Activated CD4-positive, alpha-beta T cell treated with anti-CD3 and anti-CD28 coated beads, Interleukin-2, amount 10 ng/mL, durations not matched to agents 7 days and 5 days (primary cell): ENCODE measurements around the gene PAPPA. TPM values are rescaled to one million over a fixed set of nuclear protein-coding genes. Genes with fewer than 3 reads are reported as not detected.

Source experiments
- CTCF ChIA-PET: fragments of 350-600 bp; sonication (Branson Sonifier 250); formaldehyde crosslinking; loops from one replicate; lab custom pipeline; 2021; ENCODE audit warnings: antibody characterized with exemption; lab: Charles Lee
- POLR2A ChIA-PET: fragments of 350-600 bp; sonication (Branson Sonifier 250); formaldehyde crosslinking; loops from one replicate; lab custom pipeline; 2021; ENCODE audit warnings: antibody characterized with exemption; lab: Charles Lee
- DNase-seq: peaks from one replicate; pipeline ENCODE4 v3.0.0-alpha.2; 2020
- H3K27ac Mint-ChIP-seq: one replicate; pipeline ENCODE4 v1.8.0; 2021; ENCODE audit warnings: mild to moderate bottlenecking, moderate library complexity, mixed read lengths
- H3K27me3 Mint-ChIP-seq: one replicate; pipeline ENCODE4 v1.8.0; 2021; ENCODE audit warnings: mixed read lengths
- H3K36me3 Mint-ChIP-seq: one replicate; pipeline ENCODE4 v1.8.0; 2021; ENCODE audit warnings: low read depth, mixed read lengths
- H3K4me1 Mint-ChIP-seq: one replicate; pipeline ENCODE4 v1.8.0; 2021; ENCODE audit warnings: mixed read lengths
- H3K4me3 Mint-ChIP-seq: one replicate; pipeline ENCODE4 v1.8.0; 2021; ENCODE audit warnings: mild to moderate bottlenecking, moderate library complexity, mixed read lengths
- H3K9me3 Mint-ChIP-seq: one replicate; pipeline ENCODE4 v1.8.0; 2021; ENCODE audit warnings: mixed read lengths
- total RNA-seq, 2 experiments: library from RNA; stranded (reverse); gene quantifications; one replicate each; pipeline ENCODE4 v1.2.3, GENCODE V29; 2021

Gene PAPPA
- total RNA-seq, 2 experiments from 2014 or later: not detected

DNA sequence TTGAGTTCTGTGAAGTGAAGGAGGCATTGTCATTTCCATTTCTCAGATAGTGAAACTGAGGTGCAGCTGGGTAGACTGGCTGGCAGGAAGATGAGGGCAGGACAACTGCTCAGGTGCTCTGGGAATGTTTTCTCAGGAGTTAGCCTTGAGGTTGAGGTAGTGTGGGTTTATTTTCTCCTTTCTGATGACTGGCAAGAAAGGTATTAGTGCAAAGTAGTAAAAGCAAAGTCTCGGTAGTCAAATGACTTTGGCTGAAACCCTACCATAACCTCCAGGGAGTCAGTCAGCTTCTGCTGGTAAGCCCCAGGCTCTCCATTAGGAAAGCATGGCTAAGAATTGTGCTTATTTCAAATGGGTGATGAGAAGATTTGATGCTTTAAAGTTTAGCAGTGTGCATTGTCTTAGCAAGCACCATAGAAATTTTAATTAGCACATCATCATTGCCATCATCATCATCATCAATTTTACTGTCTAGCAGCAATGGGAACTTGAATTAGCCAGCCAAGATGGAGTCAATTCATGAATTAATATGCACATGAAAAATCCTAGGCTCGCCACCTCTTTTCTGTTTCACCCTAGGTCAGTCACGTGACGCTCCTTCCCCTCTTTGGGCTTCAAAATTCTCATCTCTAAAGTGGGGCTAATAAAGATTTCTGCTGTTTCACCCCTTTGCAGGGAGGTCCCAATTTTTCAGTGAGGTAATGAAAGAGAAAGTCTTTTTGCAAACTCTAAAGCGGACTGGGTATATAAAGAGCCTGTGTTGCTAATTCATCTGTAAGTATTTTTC, 10.7 kb upstream of the PAPPA start:
- H3K4me3 Mint-ChIP-seq: no peak overlapping the region
- CTCF ChIA-PET: no interaction called here

DNA sequence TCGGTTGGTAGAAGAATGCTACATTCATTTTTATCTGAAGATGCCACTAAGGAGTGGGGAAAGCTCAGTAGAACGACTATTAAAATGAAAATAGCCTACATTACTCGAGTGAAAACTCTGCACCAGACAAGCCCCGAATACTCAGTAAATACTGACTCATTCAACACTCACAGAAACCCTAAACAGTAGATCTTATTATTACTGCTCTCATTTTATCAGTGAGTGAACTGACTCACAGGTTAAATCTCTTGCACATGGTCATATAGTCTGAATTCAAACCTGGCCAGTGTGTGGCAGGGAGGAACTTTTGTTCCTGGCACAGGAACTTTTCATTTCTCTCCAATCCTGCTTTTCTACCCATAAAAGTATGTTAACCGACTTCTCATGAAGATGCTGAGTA, 9.6 kb upstream of the PAPPA start:
- ChIA-PET POLR2A (no interaction called here), CTCF (no interaction called here)
- no peaks in the 10 kb centered on the region for H3K9me3 Mint-ChIP-seq
- no peak overlapping the region for H3K4me3 Mint-ChIP-seq
- no peaks in the 10 kb centered on the region for H3K36me3 Mint-ChIP-seq
- no peaks in the 10 kb centered on the region for H3K4me1 Mint-ChIP-seq
- no peak for DNase-seq
- no peaks in the 10 kb centered on the region for H3K27me3 Mint-ChIP-seq
- H3K27ac Mint-ChIP-seq: no peak overlapping the region

More for the DNA sequence above, 10.7 kb upstream of the PAPPA start:
- POLR2A ChIA-PET: no interaction called here
- Mint-ChIP-seq H3K4me1 (no peaks in the 10 kb centered on the region), H3K36me3 (no peaks in the 10 kb centered on the region), H3K27me3 (no peaks in the 10 kb centered on the region), H3K9me3 (no peaks in the 10 kb centered on the region), H3K27ac (no peak overlapping the region)
- no peak for DNase-seq

DNA sequence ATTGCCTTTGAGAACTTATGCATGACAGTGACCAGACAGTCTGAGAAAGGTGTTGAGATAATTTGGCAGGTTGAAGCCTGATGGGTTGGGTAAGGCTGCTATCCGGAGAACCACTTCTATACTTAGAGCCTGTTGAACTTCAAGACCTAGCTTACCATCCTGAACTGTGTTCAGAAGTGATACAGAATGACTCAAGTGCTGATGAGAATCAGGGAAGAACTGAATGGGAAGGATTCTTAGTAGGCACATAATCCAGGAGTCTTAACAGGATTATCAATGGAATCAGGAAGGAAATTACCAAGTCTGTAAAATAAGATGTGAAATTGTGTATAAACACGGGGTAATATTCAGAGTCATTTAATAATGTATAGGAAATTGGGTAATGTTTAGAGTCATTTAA, 9.0 kb upstream of the PAPPA start:
- H3K27ac Mint-ChIP-seq: no peak overlapping the region
- CTCF ChIA-PET: no interaction called here
- no peaks in the 10 kb centered on the region for H3K4me1 Mint-ChIP-seq
- H3K4me3 Mint-ChIP-seq: no peak overlapping the region
- POLR2A ChIA-PET: no interaction called here
- no peaks in the 10 kb centered on the region for H3K36me3 Mint-ChIP-seq
- no peak for DNase-seq
- no peaks in the 10 kb centered on the region for H3K27me3 Mint-ChIP-seq
- H3K9me3 Mint-ChIP-seq: no peaks in the 10 kb centered on the region

DNA sequence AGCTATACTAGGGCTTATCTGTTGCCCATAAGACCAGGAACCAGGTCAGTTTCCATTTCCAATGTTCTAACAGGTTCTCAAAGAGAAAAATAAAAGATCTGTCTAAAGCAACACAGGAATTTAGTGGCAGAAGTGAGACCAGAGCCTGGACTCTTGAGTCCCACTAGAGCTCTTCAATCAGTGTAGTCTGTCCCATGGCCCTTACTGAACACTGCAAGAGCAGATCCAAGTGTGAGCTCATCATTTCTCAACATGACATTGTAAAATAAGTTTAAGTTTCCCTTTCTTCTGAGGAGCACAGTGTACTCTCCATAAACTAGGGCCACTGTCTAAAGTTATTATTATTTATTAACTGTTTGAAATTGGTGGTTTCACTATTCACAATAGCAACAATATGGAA, 8.6 kb upstream of the PAPPA start:
- no peaks in the 10 kb centered on the region for H3K4me1 Mint-ChIP-seq
- CTCF ChIA-PET: no interaction called here
- POLR2A ChIA-PET: no interaction called here
- H3K4me3 Mint-ChIP-seq: no peak overlapping the region
- H3K27me3 Mint-ChIP-seq: no peaks in the 10 kb centered on the region
- no peak for DNase-seq
- no peaks in the 10 kb centered on the region for H3K9me3 Mint-ChIP-seq
- H3K36me3 Mint-ChIP-seq: no peaks in the 10 kb centered on the region
- H3K27ac Mint-ChIP-seq: no peak overlapping the region

DNA sequence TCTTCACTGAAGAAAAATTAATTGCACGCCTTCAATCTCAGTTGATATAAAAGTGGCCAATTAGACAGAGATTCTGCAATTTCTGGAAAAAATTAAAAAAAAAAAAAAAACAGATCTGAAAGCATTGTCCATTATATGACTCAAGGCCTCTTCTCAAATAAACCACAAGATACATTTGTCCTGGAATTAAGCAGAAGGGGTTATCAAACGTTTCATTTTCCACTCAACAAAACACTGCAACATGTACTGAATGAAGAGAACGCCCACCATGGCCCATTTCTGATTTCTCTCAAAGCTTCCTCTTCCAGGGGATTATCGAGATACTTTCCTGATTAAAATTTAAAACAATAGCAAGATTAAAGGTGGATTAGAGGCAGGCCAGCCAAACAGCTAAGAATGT, 5.8 kb upstream of the PAPPA start:
- Mint-ChIP-seq H3K27ac (no peak overlapping the region), H3K4me1 (no peaks in the 10 kb centered on the region), H3K9me3 (no peaks in the 10 kb centered on the region), H3K27me3 (peaks cover 22% of the 10 kb centered on the region), H3K4me3 (no peak overlapping the region), H3K36me3 (no peaks in the 10 kb centered on the region)
- CTCF ChIA-PET: no interaction called here
- POLR2A ChIA-PET: no interaction called here
- DNase-seq: no peak

DNA sequence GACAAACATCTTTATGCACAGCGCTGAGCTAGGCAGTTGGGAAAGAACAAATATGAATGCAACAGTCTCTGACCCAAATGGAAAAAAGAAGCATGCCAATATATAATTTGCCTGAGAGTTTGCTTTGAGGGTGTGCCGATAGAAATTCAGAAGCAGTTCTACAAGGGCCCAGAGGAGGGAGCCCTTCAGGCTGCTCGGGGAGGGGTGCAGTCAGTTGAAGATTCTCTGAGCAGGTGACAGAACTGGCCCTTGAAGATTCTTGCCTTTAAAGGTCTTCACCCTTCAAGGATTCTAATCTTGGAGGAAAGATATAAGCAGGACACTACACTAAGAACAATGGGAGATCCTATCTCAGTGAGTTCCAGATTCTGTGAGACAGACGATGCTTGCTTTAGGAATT, 3.7 kb upstream of the PAPPA start:
- no peaks in the 10 kb centered on the region for H3K9me3 Mint-ChIP-seq
- peaks cover 3% of the 10 kb centered on the region for H3K4me1 Mint-ChIP-seq
- ChIA-PET CTCF (no interaction called here), POLR2A (no interaction called here)
- peaks cover 36% of the 10 kb centered on the region for H3K27me3 Mint-ChIP-seq
- no peak overlapping the region for H3K4me3 Mint-ChIP-seq
- H3K27ac Mint-ChIP-seq: no peak overlapping the region
- H3K36me3 Mint-ChIP-seq: no peaks in the 10 kb centered on the region
- no peak for DNase-seq

DNA sequence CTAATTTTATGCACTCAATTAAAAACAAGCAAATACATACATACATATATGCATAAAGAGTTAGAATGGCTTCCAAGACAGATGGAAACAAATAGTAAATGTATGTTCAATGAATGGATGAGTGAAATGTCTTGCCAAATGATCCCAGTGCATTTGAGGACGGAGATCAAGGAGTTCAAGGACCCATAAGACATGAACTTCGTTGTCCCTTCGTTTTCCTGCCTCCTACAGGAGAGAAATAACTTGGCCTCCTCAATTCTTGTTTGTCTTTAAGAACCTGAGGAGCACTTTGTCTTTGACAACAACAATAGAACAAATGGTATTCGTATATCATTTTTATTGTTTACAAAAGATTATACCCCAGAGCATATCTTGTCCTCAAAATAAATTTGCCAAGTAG, 2.4 kb upstream of the PAPPA start:
- H3K4me1 Mint-ChIP-seq: peaks cover 3% of the 10 kb centered on the region
- ChIA-PET POLR2A (no interaction called here), CTCF (no interaction called here)
- no peak overlapping the region for H3K4me3 Mint-ChIP-seq
- no peak for DNase-seq
- no peaks in the 10 kb centered on the region for H3K9me3 Mint-ChIP-seq
- H3K27me3 Mint-ChIP-seq: peaks cover 50% of the 10 kb centered on the region
- no peak overlapping the region for H3K27ac Mint-ChIP-seq
- no peaks in the 10 kb centered on the region for H3K36me3 Mint-ChIP-seq

DNA sequence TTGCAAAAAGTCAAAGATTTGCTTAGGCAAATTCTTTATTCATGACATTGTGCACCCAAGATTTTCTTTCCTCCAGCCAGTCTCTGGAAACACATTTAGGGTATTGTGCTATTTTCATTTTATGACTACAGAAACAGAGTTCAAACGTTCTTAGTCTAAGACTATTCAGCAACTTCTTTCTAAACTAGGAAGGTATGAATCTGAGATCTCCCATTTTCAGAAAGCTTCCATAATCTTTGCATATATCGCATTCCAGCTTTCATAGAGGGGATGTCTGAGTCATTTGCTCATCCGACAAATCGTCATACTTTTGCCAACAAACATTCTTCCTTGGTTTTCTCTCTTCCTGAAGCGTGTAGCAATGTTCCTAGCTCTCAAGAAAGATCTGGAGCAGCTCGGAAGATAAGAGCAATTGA, 1.6 kb upstream of the PAPPA start:
- Mint-ChIP-seq H3K9me3 (no peaks in the 10 kb centered on the region), H3K27me3 (peaks cover 58% of the 10 kb centered on the region), H3K36me3 (no peaks in the 10 kb centered on the region), H3K4me3 (no peak overlapping the region), H3K4me1 (peaks cover 3% of the 10 kb centered on the region), H3K27ac (no peak overlapping the region)
- ChIA-PET POLR2A (no interaction called here), CTCF (no interaction called here)
- DNase-seq: no peak

DNA sequence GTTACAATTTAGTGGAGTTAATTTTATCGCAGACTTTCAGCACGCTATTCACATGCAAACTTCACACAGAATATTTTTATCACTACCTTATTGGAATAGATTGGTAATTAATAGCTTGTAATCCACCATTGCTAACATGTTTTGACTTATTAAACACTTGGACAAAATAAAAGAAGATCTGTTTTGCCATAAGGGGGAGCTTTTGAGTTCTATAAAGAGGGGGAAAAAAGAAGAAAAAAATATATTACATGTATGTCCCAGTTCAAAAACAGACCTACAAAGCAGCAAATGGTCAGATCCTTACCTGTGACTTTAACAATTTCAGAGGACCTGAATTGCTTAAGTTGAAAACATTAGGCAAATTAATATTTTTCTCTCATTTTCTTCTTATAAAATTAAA, 1.2 kb upstream of the PAPPA start:
- Mint-ChIP-seq H3K9me3 (no peaks in the 10 kb centered on the region), H3K36me3 (no peaks in the 10 kb centered on the region), H3K4me3 (no peak overlapping the region), H3K4me1 (peaks cover 3% of the 10 kb centered on the region), H3K27me3 (peaks cover 61% of the 10 kb centered on the region), H3K27ac (no peak overlapping the region)
- no peak for DNase-seq
- ChIA-PET CTCF (no interaction called here), POLR2A (no interaction called here)

DNA sequence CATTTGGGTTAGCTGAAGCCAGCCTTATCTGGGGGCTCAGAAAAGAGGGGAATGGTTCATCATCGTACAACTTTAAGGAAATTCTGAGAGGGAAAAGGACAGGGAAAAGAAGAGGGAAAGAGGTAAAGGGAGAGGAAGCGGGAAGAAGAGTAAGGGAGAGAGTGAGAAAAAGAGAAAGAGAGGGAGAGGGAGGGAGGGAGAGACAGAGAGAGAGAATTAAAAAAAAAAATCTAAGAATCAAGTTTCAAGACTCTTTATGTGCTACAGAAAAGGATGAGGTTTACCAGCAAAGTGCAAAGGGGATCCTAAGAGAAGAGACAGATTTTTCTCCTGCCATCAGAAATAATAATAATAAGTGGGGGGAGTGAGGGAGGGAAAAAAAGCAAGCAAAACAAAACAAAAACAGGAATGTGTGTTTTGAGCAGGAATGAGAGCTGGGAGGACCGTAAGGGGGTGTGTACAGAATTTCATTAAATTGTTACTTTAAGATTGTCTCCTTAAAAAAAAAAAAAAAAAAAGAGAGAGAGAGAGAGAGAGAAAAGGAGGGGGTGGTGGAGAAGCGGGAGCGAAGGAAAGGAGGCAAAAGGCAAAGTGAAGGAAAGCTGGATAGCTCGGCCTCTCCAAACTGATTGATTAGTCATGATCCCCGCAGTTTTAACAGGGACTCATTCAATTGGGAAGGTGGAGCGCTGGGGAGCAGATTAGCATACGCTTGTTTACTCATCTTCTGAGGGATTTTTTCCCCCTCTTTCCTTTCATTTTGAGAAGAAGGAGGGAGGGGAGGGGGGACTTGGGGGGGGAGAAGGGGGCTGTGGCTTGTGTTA, 438 bp upstream of the PAPPA start:
- Mint-ChIP-seq H3K4me3 (no peak overlapping the region), H3K36me3 (no peaks in the 10 kb centered on the region), H3K9me3 (no peaks in the 10 kb centered on the region), H3K4me1 (peaks cover 3% of the 10 kb centered on the region), H3K27me3 (peaks cover 69% of the 10 kb centered on the region), H3K27ac (no peak overlapping the region)
- DNase-seq: no peak
- ChIA-PET CTCF (no interaction called here), POLR2A (no interaction called here)

DNA sequence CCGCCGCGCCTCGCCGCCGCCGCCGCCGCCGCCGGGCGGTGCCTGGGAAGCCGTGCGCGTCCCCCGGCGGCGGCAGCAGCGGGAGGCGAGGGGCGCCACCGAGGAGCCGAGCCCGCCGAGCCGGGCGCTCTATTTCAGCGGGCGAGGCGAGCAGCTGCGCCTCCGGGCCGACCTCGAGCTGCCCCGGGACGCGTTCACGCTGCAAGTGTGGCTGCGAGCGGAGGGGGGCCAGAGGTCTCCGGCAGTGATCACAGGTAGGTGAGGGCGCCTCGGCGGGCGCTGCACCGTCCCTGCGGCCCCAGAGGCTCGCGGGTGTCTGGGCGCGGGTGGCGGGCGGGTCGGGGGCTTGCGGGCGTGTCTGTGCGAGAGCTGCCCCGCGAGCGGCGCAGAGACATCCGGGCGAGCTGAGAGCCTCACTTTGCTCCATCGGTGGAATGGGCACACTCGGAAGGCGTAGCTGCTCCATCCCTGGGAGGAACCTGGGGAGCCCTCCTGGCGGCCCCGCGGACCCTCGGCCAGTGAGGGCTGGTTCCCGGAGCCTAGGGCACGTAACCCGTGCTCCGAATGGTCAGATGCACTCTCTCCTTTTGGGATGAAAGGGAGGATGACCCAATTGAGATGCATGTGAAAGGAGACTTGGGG, 864 bp downstream of the PAPPA start:
- CTCF ChIA-PET: no interaction called here
- no peak for DNase-seq
- H3K4me1 Mint-ChIP-seq: peaks cover 3% of the 10 kb centered on the region
- H3K9me3 Mint-ChIP-seq: no peaks in the 10 kb centered on the region
- H3K27ac Mint-ChIP-seq: peak overlapping the region; percentile 46
- no peaks in the 10 kb centered on the region for H3K36me3 Mint-ChIP-seq
- peaks cover 78% of the 10 kb centered on the region for H3K27me3 Mint-ChIP-seq
- no peak overlapping the region for H3K4me3 Mint-ChIP-seq
- POLR2A ChIA-PET: no interaction called here

DNA sequence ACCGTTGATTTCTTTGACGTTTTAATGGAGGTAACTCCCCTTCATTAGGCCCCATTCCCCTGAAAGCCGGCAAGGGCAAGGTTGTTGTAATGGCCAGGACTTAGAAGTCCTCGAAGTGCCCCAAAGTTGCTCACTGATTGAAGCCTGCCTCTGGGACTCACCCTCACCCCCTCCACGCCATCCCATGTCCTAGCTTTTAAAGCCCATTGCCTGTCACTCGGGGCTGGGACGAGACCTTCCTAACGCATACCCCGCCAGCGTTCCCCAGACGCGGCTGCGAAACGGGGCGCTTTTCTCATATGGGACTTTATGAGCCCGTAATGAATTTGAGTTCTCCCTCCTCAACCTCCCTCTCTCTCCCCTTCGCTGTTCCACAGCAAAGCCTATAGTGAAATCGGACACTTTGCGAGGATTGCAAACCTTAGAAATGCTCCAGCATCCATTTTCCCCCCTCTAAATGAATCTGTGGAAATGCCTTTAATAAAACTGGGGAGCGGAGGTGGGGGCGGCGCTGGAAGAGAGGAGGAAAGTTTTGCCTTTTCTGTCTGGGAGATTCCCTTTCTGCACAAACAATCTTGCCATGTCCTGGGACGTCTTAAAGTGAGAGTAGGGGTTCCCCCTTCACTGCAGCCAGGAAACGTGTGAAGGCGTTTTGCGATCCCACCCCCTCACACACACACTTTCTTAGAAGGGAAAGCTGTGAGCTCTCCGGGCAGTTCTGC, 1.5 kb downstream of the PAPPA start:
- Mint-ChIP-seq H3K27me3 (peaks cover 78% of the 10 kb centered on the region), H3K4me3 (no peak overlapping the region), H3K36me3 (no peaks in the 10 kb centered on the region), H3K27ac (no peak overlapping the region), H3K4me1 (peaks cover 3% of the 10 kb centered on the region), H3K9me3 (no peaks in the 10 kb centered on the region)
- CTCF ChIA-PET: no interaction called here
- DNase-seq: no peak
- POLR2A ChIA-PET: no interaction called here

DNA sequence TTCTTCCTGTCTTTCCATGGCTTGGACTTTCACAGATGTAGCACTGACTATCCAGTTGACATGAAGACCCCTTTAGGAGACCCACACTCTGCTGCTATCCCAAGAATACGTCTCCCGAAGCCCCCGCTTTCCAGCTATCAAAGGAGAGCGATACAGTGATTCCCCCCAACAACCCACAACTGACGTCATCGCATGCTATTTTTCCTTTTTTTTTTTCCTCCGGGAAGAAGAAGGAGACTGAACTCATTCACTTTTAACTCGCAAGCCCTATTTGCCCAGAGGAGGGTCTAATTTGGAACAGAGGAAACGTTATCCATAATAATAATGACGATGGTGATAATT, 2.1 kb downstream of the PAPPA start:
- H3K9me3 Mint-ChIP-seq: no peaks in the 10 kb centered on the region
- POLR2A ChIA-PET: no interaction called here

More for the DNA sequence above, 2.1 kb downstream of the PAPPA start:
- Mint-ChIP-seq H3K4me3 (no peak overlapping the region), H3K4me1 (peaks cover 3% of the 10 kb centered on the region), H3K36me3 (no peaks in the 10 kb centered on the region), H3K27me3 (peaks cover 75% of the 10 kb centered on the region), H3K27ac (no peak overlapping the region)
- no peak for DNase-seq
- CTCF ChIA-PET: no interaction called here
